ENCODE measurements around the gene SCAPER. TPM values are rescaled to one million over a fixed set of nuclear protein-coding genes. Genes with fewer than 3 reads are reported as not detected.

SCAPER gene
- total RNA-seq, 2 donors from 2014 or later, result 15.2 to 17.8 TPM

DNA sequence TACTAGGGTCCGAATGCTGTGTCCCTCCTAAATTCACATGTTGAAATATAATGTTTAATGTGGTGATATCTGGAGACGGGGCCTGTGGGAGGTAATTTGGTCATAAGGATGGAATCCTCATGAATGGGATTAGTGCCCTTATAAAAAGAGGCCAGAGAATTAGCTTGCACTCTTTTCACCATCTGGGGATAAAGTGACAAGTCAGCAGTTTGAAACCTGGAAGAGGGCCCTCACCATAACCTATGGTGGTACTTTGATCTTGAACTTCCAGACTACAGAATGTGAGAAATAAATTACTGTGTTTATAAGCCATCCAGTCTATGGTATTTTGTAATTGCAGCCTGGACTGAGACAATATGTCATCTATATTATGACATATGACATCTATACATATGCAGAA, 436.4 kb downstream of the SCAPER start:
- DNase-seq, result no peak
- H3K36me3 ChIP-seq, result no peaks in the 10 kb centered on the region
- intact Hi-C loops (cut with DNase I), result loop anchor here (10.0 kb wide), 1 partner anchor 54 kb away; no protein-coding TSS in a partner anchor
- TF ChIP-seq, protein P1, sequence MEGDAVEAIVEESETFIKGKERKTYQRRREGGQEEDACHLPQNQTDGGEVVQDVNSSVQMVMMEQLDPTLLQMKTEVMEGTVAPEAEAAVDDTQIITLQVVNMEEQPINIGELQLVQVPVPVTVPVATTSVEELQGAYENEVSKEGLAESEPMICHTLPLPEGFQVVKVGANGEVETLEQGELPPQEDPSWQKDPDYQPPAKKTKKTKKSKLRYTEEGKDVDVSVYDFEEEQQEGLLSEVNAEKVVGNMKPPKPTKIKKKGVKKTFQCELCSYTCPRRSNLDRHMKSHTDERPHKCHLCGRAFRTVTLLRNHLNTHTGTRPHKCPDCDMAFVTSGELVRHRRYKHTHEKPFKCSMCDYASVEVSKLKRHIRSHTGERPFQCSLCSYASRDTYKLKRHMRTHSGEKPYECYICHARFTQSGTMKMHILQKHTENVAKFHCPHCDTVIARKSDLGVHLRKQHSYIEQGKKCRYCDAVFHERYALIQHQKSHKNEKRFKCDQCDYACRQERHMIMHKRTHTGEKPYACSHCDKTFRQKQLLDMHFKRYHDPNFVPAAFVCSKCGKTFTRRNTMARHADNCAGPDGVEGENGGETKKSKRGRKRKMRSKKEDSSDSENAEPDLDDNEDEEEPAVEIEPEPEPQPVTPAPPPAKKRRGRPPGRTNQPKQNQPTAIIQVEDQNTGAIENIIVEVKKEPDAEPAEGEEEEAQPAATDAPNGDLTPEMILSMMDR (IDR thresholded peaks at IDR 0.05), result no peak
- no peaks in the 10 kb centered on the region for H3K9me3 ChIP-seq
- H3K4me3 ChIP-seq, result no peak overlapping the region
- no peaks in the 10 kb centered on the region for H3K27me3 ChIP-seq
- no peak overlapping the region for H3K9ac ChIP-seq (ENCODE audit: low read depth in 2 of 2, low read length in 2 of 2)
- no peak overlapping the region for H3K27ac ChIP-seq
- no peaks in the 10 kb centered on the region for H3K4me1 ChIP-seq

DNA sequence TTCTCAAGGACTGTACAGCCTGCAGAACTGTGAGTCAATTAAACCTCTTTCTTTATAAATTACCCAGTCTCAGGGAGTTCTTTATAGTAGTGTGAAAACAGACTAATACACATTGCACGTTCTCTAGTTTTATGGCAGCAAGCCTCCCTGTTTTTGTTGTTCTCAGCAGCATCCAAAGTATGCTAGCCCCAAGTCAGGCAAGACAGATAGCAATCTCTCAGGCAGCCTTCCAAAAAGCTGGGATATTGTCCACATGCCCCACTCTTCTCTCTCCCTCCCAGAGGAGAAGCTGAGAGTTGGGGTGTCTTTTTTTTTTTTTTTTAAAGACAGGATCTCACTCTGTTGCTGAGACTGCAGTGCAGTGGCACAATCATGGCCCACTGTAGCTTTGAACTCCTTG, 438.0 kb downstream of the SCAPER start:
- Histone ChIP-seq H3K9ac (ENCODE audit: low read depth in 2 of 2, low read length in 2 of 2) (no peak overlapping the region), H3K27ac (no peak overlapping the region), H3K4me1 (no peaks in the 10 kb centered on the region), H3K9me3 (no peaks in the 10 kb centered on the region), H3K4me3 (no peak overlapping the region), H3K36me3 (no peaks in the 10 kb centered on the region), H3K27me3 (no peaks in the 10 kb centered on the region)
- intact Hi-C loops (cut with DNase I), result loop anchor here (10.0 kb wide), 1 partner anchor 52 kb away; no protein-coding TSS in a partner anchor
- TF ChIP-seq, protein P1 (IDR thresholded peaks at IDR 0.05), result no peak
- DNase-seq, result no peak

DNA sequence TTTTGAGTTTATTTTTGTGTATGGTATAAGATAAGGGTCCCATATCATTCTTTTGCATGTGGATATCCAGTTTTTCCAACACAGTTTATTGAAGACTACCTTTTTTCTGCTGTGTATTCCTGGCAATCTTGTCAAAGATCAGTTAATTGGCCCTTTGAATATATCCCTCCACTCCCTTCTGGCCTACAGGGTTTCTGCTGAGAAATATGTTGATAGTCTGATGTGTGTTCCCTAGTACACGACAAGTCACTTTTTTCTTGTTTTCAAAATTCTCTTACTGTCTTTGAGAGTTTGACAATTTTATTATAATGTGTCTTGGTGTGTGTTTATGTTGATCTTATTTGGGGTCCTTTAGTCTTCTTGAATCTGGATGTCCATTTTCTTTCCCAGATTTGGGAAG, 439.4 kb downstream of the SCAPER start:
- Histone ChIP-seq H3K4me3 (no peak overlapping the region), H3K27me3 (no peaks in the 10 kb centered on the region), H3K9me3 (no peaks in the 10 kb centered on the region), H3K9ac (ENCODE audit: low read depth in 2 of 2, low read length in 2 of 2) (no peak overlapping the region), H3K27ac (no peak overlapping the region), H3K4me1 (no peaks in the 10 kb centered on the region), H3K36me3 (no peaks in the 10 kb centered on the region)
- DNase-seq, result no peak
- intact Hi-C loops (cut with DNase I), result loop anchor here (10.0 kb wide), 1 partner anchor 51 kb away; no protein-coding TSS in a partner anchor
- TF ChIP-seq, protein P1 (IDR thresholded peaks at IDR 0.05), result no peak

DNA sequence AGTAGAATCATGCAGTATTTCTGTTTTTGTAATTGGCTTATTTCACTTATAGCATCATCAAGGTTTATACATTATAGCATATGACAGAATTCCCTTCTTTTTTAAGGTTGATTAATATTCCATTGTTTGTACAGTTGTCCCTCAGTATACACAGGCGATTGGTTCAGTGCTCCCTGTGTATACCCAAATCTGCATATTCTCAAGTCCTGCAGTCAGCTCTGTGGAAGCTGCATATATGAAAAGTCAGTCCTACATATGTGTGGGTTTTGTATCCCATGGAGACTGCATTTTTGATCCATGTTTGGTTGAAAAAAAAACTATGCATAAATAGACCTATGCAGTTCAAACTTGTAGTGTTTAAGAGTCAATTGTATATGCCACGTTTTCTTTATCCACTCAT, 440.9 kb downstream of the SCAPER start:
- intact Hi-C loops (cut with DNase I), result loop anchor here (10.0 kb wide), 1 partner anchor 49 kb away; no protein-coding TSS in a partner anchor
- Histone ChIP-seq H3K9me3 (no peaks in the 10 kb centered on the region), H3K27me3 (no peaks in the 10 kb centered on the region), H3K4me3 (no peak overlapping the region), H3K9ac (ENCODE audit: low read depth in 2 of 2, low read length in 2 of 2) (no peak overlapping the region), H3K36me3 (no peaks in the 10 kb centered on the region), H3K4me1 (no peaks in the 10 kb centered on the region), H3K27ac (no peak overlapping the region)
- TF ChIP-seq, protein P1 (IDR thresholded peaks at IDR 0.05), result no peak
- DNase-seq, result no peak

DNA sequence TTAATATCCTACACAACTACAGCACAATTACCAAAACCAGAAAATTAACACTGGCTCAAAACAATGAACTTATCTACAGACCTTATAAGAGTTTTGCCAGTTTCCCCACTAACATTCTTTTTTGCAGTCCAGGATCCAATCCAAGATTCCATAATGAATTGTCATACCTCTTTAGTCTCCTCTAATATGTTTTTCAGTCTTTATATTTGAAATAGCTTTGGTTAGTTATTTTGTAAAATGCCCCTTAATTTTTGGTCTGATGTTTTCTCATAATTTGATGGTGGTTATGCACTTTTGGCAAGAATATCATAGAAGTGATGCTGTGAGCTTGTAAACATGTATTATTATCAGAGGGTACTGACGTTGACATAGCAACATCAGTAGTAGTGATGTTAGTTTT, 444.3 kb downstream of the SCAPER start:
- Histone ChIP-seq H3K4me3 (no peak overlapping the region), H3K9ac (ENCODE audit: low read depth in 2 of 2, low read length in 2 of 2) (no peak overlapping the region), H3K4me1 (no peaks in the 10 kb centered on the region), H3K9me3 (no peaks in the 10 kb centered on the region), H3K27ac (no peak overlapping the region), H3K27me3 (no peaks in the 10 kb centered on the region), H3K36me3 (no peaks in the 10 kb centered on the region)
- no peak for DNase-seq
- intact Hi-C loops (cut with DNase I), result loop anchor here (10.0 kb wide), 1 partner anchor 46 kb away; no protein-coding TSS in a partner anchor
- TF ChIP-seq, protein P1 (IDR thresholded peaks at IDR 0.05), result no peak
